Astrocyte (in vitro differentiated cells and primary cell): ENCODE data around the gene ADAM30.

Experiments used
- EZH2 ChIP-seq: IDR thresholded peaks from 2 replicates; pipeline ENCODE4 v1.6.1; 2012; ENCODE audit warnings: mild to moderate bottlenecking, low read length, inconsistent platforms; ENCODE audit not compliant: insufficient read depth
- TF ChIP-seq, protein P1 (sequence below): IDR thresholded peaks from 2 replicates; pipeline ENCODE4 v1.5.1; 2011; ENCODE audit warnings: low read depth, mild to moderate bottlenecking, inconsistent platforms, low read length, moderate library complexity; ENCODE audit not compliant: insufficient read depth

DNA sequence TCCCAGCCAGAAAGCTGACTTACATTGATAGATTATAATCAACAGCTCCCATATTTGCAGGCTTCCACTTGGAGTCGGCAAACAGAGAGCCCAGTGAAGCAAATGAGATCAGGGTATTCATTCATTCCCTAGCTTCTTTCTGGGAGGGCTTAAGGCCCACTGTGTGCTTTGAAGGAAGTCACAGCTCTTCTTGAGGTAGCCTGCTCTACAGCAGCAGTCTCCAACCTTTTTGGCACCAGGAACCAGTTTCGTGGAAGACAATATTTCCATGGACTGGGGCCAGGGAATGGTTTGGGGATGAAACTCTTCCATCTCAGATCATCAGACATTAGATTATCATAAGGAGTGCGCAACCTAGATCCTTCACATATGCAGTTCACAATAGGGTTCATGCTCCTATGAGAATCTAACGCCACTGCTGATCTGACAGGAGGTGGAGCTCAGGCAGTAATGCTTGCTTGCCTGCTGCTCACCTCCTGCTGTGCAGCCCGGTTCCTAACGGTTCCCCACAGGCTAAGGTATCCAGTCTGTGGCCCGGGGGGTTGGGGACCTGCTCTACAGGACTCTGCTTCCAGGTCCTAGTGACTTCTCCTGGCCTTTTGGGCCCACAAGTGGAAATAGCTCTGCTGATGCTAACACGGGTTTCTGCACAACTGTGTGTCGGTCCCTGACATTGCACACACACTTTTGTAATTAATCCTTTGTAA is 13.7 kb upstream of the ADAM30 start:
- TF ChIP-seq, protein P1, sequence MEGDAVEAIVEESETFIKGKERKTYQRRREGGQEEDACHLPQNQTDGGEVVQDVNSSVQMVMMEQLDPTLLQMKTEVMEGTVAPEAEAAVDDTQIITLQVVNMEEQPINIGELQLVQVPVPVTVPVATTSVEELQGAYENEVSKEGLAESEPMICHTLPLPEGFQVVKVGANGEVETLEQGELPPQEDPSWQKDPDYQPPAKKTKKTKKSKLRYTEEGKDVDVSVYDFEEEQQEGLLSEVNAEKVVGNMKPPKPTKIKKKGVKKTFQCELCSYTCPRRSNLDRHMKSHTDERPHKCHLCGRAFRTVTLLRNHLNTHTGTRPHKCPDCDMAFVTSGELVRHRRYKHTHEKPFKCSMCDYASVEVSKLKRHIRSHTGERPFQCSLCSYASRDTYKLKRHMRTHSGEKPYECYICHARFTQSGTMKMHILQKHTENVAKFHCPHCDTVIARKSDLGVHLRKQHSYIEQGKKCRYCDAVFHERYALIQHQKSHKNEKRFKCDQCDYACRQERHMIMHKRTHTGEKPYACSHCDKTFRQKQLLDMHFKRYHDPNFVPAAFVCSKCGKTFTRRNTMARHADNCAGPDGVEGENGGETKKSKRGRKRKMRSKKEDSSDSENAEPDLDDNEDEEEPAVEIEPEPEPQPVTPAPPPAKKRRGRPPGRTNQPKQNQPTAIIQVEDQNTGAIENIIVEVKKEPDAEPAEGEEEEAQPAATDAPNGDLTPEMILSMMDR, result no peak
- no peak for TF ChIP-seq EZH2
